ENCODE measurements around the gene FGFBP2.
A peak's percentile ranks its signal among the peaks of the same experiment; 100 is the strongest.

FGFBP2 gene, protein sequence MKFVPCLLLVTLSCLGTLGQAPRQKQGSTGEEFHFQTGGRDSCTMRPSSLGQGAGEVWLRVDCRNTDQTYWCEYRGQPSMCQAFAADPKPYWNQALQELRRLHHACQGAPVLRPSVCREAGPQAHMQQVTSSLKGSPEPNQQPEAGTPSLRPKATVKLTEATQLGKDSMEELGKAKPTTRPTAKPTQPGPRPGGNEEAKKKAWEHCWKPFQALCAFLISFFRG

DNA sequence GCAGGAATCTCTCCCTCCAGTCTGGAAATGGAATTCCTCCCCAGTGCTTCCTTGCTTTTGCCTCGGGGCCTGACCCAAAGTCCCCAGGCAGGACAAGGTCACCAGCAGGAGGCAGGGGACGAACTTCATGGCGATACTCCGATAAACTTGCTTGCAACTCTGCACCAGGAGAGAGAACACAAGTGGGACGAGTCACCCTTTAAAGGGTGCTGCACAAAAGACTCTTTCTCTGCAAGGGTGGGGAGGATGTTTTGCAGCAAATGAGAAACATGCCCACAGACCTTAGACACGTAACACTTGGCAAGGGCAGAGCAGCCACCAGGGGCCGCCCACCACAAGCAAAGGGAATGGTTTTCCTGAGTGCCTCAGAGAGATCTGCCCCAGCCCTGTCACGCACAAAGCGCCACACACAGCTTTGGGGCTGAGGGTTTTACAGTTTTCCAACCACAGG is at the start of gene FGFBP2:
TSS of gene FGFBP2 (minus strand) at position 175 of the 451 bp plus-strand sequence. CDS start at position 129, 46 bp downstream.
- DNase-seq: peak; percentile 44

DNA sequence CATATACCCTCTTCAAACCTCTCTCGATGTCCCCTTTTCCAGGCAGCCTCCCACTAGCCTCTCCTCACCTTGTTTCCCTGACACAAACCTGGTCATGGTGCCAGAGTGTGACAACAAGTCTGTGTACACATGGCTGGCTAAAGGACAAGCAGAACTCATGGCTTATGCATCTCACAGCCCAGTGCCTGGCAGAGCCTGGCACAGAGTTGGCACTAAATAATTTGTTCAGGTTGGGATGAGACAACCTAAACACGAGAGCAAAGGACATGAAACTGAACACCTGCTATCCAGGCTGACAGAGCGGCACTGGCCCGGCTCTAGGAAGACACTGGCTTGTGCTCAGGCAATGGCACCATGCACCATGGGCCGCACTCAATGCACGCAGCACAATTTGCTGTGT is 48.2 kb upstream of the FGFBP2 start:
- no peak for DNase-seq

DNA sequence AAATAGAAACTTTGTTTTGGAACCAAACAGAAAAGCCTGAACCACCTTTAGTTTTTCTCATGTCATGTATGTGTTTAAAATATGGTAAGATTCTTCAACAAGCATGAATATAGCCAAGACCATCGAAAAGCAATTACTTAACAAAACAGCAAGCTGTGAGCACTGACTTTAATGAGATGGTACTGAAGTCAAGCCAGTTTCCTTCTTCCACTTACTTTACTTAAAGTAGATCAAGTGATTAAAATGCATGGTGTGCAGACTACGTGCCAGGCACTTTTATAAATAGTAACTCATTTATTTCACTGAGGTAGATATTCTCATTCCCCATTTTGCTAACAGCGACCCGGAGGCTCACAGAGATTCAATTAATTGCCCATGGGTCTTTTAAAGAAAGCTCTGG is 46.2 kb upstream of the FGFBP2 start:
- no peak for DNase-seq

DNA sequence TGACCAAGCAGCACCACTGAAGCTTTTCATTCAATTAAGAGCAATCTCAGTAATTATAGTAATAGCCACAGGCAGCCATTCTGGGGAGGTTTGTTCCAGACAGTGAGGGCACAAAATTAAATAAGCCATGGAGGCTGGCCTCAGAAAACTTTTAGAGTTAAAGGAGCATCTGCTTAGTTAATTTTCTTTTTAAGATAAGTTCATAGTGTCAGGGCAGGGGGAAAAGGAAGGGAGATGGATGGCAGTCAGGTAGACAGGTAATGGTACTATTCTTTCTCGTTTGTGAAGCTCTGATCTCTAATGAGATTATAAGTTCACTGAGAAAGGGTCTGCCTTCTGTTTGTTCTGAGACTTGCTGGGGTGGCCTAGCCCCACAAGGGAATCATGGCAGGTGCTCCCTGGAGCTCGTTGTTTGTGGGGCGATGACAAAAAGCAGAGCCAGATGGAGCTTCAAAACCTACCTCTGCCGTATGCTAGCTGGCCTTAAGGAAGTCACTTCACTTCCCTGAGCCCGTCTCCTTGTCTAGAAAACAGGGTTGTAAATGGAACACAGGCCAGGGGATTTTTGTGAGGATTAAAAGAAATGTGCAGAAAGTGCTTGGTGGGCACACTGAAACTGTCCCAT is 44.6 kb upstream of the FGFBP2 start:
- DNase-seq: no peak

DNA sequence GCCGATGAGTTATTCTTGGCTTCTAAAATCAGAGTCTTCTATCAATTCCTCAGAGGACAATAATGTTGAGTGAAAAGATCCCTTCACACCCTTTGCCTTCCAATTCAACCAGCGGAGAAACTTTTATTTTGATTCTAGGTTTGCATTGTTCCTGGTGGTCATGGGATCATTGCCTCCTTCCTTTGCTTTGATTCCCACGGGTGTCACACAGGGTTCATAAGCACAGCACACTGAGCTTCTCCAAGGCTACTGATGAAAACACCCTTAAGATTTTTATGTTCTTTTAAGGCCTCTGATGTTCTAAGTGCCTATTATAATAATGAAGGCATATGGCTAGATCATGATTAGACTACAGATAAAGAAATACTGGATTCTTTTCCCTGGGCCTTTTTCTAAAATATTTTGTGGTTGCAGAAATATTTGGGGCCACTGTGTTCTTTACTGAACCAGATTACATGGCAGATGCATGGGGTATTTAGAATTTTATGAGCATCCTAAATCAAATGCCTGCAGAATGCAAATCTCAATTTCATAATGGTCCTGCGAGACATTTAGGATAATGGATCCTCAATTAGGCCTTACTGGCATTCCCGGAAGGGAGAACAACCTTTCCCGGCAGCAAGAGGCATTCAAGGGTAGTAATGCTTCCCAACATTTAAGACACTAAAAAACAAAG is 43.9 kb upstream of the FGFBP2 start:
- DNase-seq: no peak

DNA sequence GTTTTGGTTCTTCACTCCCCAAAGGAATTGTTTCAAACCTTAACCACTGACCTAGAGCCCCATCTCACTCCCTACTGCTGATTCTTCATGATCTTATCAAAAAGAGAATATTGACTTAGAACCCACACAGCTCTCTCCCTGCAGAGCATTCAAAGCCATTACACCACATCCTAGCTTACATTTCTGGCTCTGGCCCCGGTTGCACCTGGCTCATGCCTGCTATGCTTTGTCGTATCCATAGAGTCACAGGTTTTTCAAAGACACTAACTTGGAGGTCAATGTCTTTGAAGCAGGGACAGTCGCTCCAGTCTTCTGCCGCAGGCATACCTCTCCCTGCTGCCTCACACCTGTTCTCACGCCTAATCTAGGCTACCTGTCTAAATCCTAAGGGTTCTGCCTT is 42.7 kb upstream of the FGFBP2 start:
- DNase-seq: no peak

DNA sequence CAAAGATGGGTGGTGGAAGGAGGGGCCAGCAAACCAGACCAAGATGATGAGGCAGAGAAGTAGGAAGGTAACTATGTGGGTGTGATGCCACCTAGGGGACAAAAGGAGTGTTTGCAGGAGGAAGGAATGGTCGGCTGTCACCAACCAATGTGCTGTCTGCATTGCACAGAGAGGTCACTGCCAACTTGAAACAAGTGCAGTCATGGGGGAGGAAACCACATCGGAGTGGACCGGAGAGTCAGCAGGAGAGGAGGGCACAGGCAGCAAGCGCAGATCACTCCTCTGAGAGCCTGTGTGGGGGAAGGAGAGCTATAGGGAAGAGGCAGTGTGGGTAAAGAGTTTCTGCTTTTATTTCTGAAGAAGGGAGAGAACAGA is 38.5 kb upstream of the FGFBP2 start:
- peak; percentile 20 for DNase-seq

DNA sequence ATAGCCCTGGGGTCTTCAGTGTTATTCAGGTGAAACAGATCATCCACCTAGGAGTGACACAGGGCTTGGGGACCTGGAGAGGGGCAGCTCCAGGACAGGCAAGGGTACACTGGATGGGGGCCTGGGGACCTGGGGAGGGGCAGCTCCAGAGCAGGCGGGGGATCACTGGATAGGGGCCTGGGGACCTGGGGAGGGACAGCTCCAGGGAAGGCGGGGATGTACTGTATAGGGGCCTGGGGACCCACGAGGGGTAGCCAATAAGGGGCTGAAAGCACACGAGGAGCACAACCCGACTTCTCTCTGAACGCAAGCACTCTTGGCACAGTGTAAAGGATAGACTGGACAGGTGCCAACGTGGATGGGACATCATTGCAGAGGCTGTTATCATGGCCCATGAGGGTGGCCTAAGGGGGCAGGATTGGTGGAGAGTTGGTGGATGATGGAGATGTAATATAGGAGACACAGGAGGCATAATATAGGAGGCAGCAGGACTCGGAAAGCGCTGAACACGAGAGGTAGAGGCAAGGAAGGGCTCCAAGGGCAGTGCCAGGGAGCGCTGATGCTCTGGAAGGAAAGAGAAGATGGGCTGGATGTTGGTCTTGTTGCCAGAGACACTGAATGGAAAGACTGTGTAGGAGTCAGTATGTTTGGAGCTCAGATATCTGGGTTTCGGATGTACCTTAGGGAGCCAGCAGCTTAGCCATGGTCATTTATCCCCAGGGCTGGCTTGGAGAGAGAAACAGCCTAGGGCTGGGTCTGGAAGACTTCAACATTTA is 37.9 kb upstream of the FGFBP2 start:
- DNase-seq: no peak

DNA sequence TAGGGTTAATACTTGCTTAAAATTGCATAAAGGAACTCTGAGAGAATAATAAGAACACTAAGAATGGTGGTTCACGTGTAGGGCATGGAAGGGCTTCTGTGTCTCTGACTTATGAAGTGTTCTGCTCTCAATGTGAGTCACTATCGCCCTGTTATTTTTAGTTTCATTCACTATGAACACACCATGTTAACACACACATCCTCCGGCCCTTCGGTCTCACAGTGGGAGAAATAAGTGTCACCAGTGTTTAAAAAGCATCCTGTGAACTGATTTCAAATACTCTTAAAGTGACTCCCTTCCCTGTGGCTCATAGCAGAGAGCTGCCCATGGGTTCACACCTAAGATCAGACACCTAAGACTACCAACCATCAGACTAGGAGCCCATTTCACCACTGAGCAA is 33.8 kb upstream of the FGFBP2 start:
- DNase-seq: no peak

DNA sequence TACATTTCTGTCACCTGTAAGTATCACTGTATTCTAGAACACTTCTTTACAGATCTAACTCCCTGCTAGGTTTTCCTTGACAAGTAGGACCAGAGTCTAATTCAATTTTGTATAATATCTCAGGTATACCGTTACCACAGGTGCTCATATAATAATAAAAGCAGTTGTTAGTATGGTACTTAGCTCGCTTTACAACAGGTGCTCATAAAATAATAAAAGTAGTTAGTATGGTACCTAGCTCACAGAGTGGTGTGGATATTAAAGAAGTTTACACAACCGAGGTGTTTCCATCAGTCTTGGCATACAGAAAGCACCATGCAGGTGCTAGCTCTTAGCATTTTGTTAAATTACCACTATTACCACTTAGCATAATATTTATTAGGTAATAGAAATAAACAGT is 32.9 kb upstream of the FGFBP2 start:
- no peak for DNase-seq

DNA sequence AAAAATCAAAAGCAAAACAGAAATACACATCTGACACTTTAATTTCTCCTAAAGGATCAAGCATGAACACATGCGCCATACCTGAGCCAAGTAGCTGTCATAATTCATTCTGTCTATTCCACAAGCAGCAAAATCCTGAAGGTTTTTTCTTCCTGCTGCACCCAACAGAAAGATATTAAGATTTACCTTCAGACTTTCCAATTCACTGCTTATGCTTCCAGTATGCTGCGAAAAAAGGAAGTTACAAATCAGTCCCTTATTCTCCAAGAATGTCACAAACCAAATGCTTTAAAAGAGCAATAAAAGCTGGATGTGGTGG is 29.2 kb upstream of the FGFBP2 start:
- DNase-seq: no peak

DNA sequence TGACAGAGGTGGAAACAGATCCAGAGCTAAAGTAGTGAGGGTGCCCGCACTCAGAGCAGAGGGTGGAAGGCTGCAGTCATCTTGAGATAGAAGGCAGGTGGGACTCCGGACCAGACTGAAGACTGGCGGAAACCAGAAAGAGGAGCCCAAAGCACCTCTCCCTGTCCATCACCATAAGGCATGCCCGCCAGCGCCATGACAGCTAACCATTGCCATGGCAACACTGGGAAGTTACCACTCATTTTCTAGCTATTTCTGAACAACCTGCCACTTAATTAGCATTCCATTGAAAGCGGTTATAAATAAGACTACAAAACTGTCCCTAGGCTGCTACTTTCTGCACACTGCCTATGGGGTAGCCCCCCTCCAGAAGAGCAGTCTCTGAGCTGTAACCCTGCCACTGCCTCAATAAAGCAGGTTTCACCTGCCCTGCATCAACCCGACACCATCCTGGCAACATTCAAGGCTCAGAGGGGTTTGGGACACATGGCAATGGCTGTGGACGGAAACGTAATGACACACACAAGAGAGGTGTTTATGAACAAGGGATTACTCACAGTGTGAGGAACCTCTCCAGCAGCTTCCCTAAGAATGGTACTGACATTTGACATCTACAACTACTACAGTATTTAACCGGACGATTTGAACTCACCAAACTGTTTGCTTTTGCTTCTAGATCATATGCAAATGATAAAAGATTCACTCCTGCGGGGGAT is 27.8 kb upstream of the FGFBP2 start:
- no peak for DNase-seq

DNA sequence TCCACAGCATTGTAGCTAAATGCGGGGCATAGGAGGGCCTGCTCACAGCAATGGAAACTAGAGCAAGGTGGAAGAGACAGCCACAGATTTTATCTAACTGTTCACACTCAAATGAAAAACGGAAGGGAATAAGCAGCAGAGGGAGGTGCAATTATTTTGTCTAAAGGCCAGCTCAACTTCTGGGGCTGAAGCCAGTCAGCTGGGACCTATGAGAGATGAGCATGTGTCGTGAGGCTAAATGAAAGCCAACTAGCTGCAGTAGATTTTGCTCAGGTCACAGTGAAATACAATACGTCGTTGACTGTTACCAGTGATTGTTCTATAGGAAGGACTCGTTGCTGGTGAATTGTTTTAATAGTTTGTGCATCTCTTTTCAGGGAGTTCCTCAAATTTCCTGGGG is 26.4 kb upstream of the FGFBP2 start:
- no peak for DNase-seq

DNA sequence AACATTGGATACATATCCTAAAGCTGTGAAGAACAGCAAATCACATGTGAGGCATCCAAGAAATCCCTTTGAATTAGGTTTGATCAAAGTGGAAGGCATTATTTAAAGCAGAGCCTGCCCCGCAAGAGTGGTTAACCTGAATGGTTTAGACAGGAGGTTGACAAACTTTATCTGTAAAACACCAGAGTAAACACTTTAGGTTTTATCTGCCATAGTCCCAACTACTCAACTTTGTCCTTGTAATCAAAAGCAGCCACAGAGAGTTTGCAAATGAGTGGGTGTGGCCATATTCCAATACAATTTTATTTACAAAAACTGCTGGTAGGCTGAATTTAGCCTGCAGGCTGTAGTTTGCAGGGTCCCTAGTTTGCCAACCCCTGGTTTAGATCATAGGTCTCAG is 25.2 kb upstream of the FGFBP2 start:
- DNase-seq: no peak

DNA sequence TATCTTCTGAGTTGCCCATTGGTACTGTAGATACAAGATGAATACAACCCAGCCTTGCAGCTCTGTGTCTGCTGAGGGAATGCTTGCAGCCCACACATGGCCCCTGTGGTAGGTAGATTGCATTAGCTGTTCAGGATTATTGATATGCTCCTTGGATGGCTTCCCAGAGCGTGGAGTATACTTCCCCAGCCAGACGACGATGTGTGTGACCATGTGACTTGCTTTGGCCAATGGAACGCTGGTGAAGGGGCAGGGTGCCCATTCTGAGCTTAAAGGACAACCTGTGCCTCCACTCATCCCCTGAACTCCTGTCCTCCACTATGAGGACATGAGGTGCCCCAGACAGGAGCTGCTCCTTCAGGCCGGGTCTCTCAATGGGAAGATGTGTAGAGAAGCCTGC is 23.9 kb upstream of the FGFBP2 start:
- no peak for DNase-seq

DNA sequence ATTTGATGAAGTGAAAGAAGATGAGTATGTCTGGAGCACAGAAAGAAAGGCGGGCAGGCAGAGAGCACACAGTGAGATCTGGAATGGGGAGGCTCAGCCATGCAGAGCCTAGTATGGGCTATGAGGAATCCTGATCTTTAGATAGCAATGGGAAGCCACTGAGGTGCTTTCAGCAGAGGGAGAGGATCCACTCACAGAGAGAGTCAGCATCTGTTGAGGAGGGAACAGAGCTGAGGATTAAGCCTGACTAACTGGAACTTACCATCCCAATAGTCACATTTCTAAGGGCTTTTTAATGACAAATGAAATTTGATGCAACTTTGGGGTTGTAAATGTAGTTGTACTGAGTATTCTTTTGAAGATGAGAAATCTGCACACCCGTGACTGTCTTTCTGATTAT is 20.6 kb upstream of the FGFBP2 start:
- no peak for DNase-seq

DNA sequence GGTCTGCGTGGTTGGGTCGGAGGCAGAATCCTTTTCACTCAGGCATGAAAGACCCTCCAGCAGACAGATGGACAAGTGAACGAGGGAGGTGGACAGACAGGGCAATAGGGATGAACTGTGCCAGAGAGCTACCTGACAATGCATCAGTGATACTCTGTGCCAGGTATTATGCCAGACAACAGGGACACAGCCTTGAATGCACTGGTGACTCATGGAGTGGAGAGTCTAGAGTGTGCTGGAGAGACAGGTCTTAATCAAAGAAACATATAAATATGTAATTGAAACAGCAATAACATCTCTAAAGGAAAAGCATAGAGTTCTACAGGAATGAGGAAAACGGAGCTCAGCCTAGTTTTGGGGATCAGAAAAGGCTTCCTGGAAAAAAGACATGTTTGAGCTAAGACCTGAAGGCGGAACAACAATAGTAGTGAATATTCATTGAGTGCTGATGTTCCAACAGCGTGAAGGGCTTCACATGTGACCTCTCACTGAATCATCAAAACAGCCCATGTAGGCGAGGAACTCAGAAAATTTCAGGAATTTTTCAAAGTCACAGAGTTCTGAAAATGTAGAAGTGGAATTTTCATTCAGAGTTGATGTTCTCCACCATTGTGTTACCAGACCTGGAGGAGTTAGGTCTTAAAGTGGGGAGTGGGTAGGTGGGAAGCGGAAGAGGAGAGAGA is 20.0 kb upstream of the FGFBP2 start:
- DNase-seq: no peak

DNA sequence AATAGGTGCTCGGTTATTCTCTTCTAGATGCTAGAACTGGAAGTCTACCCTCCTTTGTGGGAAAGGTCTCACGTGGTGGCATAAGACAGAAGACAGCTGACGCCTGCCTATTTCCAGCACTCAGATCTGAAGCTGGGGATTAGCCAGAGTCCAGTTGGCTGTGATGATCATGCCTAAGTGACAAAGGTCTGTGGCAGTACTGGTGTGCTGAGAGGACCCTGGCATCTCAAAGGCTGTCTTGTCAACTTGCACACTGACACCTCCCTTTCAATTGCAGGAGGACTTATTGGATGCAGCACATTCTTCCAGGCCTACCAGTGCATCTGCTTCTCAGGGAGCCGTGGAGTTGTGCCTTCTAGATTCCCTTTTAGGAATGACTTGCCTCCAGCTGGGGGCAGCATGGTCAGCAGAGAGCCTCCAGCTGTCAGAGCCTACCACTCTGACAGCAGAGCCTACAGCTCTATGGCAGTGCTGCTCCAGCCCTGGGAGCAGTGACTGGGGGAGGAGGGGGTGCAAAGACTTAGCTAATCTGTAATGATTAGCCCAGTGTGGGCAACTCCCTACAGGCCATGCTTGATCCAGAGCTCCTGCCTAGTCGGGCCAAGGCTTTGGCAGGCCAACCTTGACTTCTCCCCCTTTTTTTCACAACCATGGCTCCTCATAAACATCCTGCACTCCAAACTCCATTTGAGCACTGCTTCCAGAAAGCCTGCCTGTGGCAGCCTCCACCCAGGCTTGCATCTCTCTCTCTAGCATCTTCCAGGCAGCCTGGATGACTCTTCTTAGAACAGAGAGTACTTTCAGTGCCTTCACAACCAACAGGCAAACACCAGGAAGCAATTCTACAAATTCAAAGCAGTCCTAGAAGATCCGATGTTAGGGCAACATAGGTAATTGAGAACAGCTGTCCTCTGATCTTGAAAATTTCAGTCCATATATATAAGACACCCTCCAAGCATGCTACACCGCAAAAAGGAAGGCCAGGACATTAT is 13.8 kb upstream of the FGFBP2 start:
- DNase-seq: no peak

DNA sequence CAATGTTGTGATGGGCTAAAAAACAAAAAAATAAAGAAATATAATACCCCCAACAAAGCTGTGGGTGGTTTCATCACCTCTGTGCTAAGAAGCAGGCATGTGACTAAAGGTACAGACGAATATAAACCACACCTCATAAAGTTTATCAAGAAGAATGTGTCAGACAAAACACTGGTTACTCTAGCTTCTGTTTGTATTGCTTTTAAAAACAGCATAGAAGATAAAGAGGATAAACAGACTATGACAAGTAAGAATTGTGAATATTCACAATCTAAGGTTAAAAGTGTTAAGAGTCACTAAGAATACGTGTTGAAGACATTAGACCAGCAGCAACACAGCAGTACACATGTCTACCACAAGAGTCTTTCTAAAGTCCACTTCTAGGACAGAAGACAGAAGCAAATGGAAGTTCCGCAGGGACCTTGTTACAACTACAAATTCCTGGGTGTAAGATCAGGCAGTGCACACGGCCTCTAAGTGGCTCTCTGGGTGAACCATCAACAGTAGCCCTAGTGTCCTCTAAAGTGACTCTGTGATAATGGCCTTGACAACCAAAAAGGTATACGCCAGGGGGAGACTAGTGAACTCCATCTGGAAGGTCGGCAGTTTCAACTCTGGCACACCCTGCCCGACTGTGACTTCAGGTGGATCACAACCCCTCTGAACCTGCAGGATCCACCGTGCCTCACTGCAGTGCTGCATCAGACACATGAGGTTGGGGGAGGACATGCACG is 8.3 kb upstream of the FGFBP2 start:
- no peak for DNase-seq

DNA sequence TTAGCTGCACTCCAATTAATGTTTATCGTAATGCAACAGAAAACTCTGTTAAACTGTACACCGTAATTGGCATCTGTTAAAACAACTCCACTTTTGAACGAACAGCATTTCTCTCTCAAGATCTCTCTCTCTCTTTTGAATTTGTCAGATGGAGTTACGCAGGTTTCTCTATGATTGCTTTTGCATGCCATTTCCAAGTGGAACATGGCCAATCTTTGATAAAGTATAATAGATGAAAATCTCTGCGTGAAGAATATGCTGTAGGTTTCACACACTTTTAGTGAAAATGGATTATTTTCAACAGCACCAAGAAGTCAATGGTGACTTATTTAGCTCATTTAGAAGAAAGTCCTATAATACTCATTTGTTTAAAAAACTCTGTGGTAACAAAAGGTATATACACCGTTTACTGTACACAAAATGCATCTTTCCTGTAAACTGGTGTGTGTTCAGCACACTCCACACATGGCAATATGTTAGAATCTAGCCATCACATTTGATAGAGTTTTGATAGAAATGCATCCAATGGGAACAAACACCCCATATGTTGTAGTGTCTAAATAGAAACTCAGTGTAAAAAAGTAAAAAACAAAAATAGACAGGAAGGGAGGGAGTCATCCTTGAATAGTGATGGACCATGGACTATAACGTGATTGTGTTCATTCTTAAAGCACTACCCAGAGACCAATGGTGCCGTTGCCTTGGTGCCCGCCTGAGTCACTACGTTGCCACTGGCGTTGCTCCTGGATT is 5.8 kb upstream of the FGFBP2 start:
- no peak for DNase-seq
